Heart left ventricle (tissue), 16 donors: Measurements from ENCODE around the gene ORM2. TPM values are rescaled to one million over a fixed set of nuclear protein-coding genes. Genes with fewer than 3 reads are reported as not detected.
A peak's percentile ranks its signal among the peaks of the same experiment; 100 is the strongest.

Experiments
- ATAC-seq, 4 donors: fragments of 200-7000 bp; cut with Tn5 transposase; one replicate each; pipeline ENCODE4 v1.9.1; 2020 to 2022; ENCODE audit warnings: moderate library complexity in 4 of 4, mild to moderate bottlenecking in 3 of 4, moderate number of reproducible peaks in 1 of 4
- DNase-seq, 5 donors: peaks; one replicate each; pipeline ENCODE4 v3.0.0-alpha.2; 2020
- H3K27ac ChIP-seq, 12 donors: fragments of 200-600 bp; sonication (generic) in 4 of 12; one replicate each; pipeline versions ENCODE4 v1.5.0 to v1.8.0; 2016 to 2022; ENCODE audit warnings: mild to moderate bottlenecking in 2 of 12
- H3K27me3 ChIP-seq, 9 donors: fragments of 200-600 bp; sonication (generic) in 2 of 9; one replicate each; pipeline versions ENCODE4 v1.5.1 to v1.8.0; 2016 to 2022; ENCODE audit warnings: mild to moderate bottlenecking in 3 of 9
- H3K36me3 ChIP-seq, 9 donors: fragments of 200-600 bp; sonication (generic) in 2 of 9; one replicate each; pipeline versions ENCODE4 v1.5.0 to v1.8.0; 2018 to 2022; ENCODE audit warnings: mild to moderate bottlenecking in 2 of 9
- H3K4me1 ChIP-seq, 12 donors: fragments of 200-600 bp; sonication (generic) in 4 of 12; one replicate each; pipeline versions ENCODE4 v1.5.0 to v1.8.0; 2016 to 2022; ENCODE audit warnings: mild to moderate bottlenecking in 3 of 12
- H3K4me3 ChIP-seq, 12 donors: fragments of 200-600 bp; sonication (generic) in 4 of 12; one replicate each; pipeline versions ENCODE4 v1.5.0 to v1.8.0; 2017 to 2022; ENCODE audit warnings: mild to moderate bottlenecking in 9 of 12, moderate library complexity in 4 of 12
- H3K9me3 ChIP-seq, 12 donors: fragments of 200-600 bp; sonication (generic) in 4 of 12; one replicate each; pipeline versions ENCODE4 v1.5.0 to v1.8.0; 2016 to 2022; ENCODE audit warnings: mild to moderate bottlenecking in 1 of 12
- POLR2A ChIP-seq, 2 donors: fragments of 450-650 bp; IDR thresholded peaks; one replicate each; pipeline ENCODE4 v1.6.1; 2017; ENCODE audit warnings: antibody characterized with exemption in 2 of 2, mild to moderate bottlenecking in 2 of 2, moderate library complexity in 2 of 2
- whole genome bisulfite sequencing, 4 donors: extraction: QIAGEN DNeasy Blood & Tissue Kit in 2 of 4; methylation state at CpG; one replicate each; pipeline versions ENCODE4 v1.1.5 to v1.1.7; 2013 to 2018; 5-methylcytosine and 5-hydroxymethylcytosine counted together
- intact Hi-C, 10 donors: fragments of 100-400 bp; cut with DNase I; formaldehyde crosslinking; loops; one replicate each; pipeline versions ENCODE4 v1.11.1 to v1.14.2; 2022
- polyA plus RNA-seq, 2 donors: library from polyadenylated mRNA; stranded (reverse); fragments of 200-250 nt; gene quantifications; one replicate each; pipeline ENCODE4 v1.2.3, GENCODE V29; 2013
- total RNA-seq, 9 donors: library from RNA; depleted of rRNA in 2 of 9; stranded (reverse); fragments of >200 nt in 2 of 9; fragmentation: NEBNext Ultra II Directional in 3 of 9; extraction: Animal tissue kit (Norgen Biotek cat#: 25700) in 3 of 9; gene quantifications; one replicate each; pipeline versions ENCODE4 v1.1.0 to v1.2.4, GENCODE V29; 2016 to 2023
- TF ChIP-seq, protein P1 (sequence below), 12 donors: fragments of 200-600 bp; sonication (generic) in 4 of 12; IDR thresholded peaks; one replicate each; pipeline versions ENCODE4 v1.5.0 to v1.8.0; 2018 to 2022; ENCODE audit warnings: antibody characterized with exemption in 12 of 12, mild to moderate bottlenecking in 5 of 12
- donor health status: ischemic (EF 13 %, LVEDD 7.1; RV severe dilation, severe dysfunction).
- donor health status: healthy with polysubstance abuse.
- donor health status: DM: no; HTN: yes; CAD: no.
- donor health status: DM: no; HTN: no; CAD: no.
- donor health status: ischemic (EF 25% LVEDD 6.9; RV normal size, moderate dysfunction).
- donor health status: ischemic (EF 25% LVEDD 5.7; RV mildly dilated, moderate dysfunction).
- donor health status: healthy.
- donor health status: DM: yes; HTN: yes; CAD: no.
- donor health status: ischemic (EF 35%, LVEDD 5.7; RV mildly dilated, moderate dysfunction).
- donor health status: nonischemic (EF 11% LVEDD 7.7; RV severe dilation, severe dysfunction).
- donor health status: DM: yes; HTN: yes; CAD: no.
- donor health status: PGD.
- donor health status: ischemic (EF 29% LVEDD 5.4; RV normal size, mild dysfunction).
- donor health status: nonischemic (EF 23%, LVEDD 6.1; RV moderate dilation, normal function).

The ORM2 gene
- total and polyA plus RNA-seq, 11 donors = 0.14 TPM; not detected in 10

DNA sequence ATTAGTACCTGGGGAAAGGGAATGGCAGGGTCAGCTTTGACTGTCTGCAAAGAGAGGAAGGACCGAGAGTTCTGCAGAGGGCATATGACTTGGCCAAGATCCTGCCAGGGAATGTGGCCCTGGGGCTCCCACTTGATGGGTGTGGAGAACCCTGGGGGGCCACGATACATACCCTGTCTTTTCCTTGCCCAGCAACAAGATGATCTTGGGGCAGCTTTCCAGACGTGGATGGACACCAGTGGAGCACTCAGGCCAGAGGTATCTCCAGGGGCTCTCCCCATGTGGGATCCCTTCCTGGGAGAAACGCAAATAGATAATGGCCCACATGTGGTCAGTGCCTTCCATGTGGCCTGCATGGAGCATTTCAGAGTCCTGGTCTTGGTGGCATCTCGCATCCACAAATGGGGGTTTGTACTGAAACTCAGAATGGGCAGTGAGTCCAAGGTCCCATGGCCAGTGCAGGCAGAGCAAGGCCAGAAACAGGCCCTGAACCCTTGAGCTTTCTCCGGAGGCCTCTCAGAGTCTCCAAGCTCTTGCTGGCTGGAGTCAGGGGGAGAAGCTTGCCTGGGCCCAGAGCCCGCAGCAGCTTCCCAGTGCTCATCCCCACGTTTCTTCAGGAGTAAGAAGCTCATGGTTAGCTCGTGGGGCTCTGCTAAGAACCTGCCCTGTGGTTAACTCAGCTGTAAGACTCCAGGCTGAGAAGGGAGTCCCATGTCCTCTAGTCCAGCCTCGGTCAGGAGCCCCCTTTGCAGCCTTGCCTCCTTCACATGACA lies 25.1 kb upstream of the ORM2 start:
- WGBS, 4 donors = 87 to 93% (median 91%) methylated on average over 10 of the region's 10 CpGs
- TF ChIP-seq, protein P1, sequence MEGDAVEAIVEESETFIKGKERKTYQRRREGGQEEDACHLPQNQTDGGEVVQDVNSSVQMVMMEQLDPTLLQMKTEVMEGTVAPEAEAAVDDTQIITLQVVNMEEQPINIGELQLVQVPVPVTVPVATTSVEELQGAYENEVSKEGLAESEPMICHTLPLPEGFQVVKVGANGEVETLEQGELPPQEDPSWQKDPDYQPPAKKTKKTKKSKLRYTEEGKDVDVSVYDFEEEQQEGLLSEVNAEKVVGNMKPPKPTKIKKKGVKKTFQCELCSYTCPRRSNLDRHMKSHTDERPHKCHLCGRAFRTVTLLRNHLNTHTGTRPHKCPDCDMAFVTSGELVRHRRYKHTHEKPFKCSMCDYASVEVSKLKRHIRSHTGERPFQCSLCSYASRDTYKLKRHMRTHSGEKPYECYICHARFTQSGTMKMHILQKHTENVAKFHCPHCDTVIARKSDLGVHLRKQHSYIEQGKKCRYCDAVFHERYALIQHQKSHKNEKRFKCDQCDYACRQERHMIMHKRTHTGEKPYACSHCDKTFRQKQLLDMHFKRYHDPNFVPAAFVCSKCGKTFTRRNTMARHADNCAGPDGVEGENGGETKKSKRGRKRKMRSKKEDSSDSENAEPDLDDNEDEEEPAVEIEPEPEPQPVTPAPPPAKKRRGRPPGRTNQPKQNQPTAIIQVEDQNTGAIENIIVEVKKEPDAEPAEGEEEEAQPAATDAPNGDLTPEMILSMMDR (IDR thresholded peaks at IDR 0.05) = no peak
- TF ChIP-seq POLR2A (IDR thresholded peaks at IDR 0.05) = no peak

DNA sequence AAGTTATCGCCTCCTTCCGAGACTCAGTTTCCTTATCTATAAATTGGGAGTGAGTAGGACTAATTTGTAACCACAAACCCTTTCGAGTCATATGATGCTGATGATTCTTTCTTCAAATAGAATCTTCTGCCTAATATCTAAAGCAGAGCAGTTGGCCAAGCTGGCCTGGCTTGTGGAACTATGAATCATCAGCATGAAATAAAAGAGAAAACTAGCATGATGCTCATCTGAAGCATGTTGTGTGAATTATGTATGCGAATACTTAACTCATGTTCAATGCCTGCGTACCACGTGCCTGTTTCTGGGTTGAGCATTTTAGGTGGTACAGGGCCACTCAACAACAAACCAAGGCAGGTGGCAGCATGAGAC lies 21.8 kb upstream of the ORM2 start:
- TF ChIP-seq POLR2A (IDR thresholded peaks at IDR 0.05) = no peak
- TF ChIP-seq, protein P1 (IDR thresholded peaks at IDR 0.05) = no peak
- H3K36me3 ChIP-seq = peaks cover 0 to 12% (median 4%) of the 10 kb centered on the region in 9 donors
- no peaks in the 10 kb centered on the region for H3K9me3 ChIP-seq
- H3K27me3 ChIP-seq = no peaks in the 10 kb centered on the region
- WGBS, 4 donors = 92 to 95% (median 94%) methylated on average over 6 of the region's 6 CpGs
- no peak overlapping the region for H3K27ac ChIP-seq
- intact Hi-C loops = no loop called here
- peaks cover 0 to 6% (median 2%) of the 10 kb centered on the region in 12 donors for H3K4me1 ChIP-seq
- H3K4me3 ChIP-seq = no peak overlapping the region
- DNase-seq (no peak), ATAC-seq (no peak)

More for the DNA sequence above, 25.1 kb upstream of the ORM2 start:
- ATAC-seq (no peak), DNase-seq (peak in 2 of 5 donors; percentile 3)
- intact Hi-C loops = loop anchor here in 1 of 10 donors (5.0 kb wide), 1 partner anchor 622 kb away; no protein-coding TSS in a partner anchor
- Histone ChIP-seq H3K9me3 (no peaks in the 10 kb centered on the region), H3K4me1 (peaks cover 0 to 6% (median 2%) of the 10 kb centered on the region in 12 donors), H3K36me3 (peaks cover 0 to 11% (median 5%) of the 10 kb centered on the region in 9 donors), H3K4me3 (no peak overlapping the region), H3K27me3 (no peaks in the 10 kb centered on the region), H3K27ac (no peak overlapping the region)

DNA sequence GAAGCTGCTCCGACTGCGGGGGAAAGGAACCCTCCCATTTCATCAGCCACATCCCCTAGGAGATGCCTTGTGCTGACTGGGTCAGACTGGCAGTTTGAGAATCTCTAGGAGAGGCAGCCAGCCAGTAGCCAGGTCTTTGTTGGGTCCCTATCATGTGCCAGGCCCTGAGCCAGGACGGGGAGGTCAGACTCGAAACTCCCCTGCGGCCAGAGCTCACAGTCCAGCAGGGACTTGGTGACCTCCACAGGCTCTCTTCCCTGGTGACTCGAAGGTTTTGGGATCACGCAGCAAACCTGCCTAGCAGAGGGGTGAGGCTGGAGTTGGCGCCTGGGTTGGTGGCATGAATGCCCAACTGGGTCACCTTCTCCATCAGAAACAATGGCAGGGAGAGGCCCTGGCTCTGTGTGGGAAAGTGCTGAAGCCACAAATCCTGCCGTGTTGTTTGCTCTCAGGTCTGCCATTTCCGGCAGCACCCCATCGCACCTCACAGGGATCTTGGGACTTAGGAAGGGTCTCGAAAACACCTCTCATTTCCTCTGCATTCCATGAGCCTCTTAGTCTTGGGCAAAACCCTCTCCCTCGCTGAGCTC lies 21.2 kb upstream of the ORM2 start:
- ATAC-seq (no peak), DNase-seq (no peak)
- Histone ChIP-seq H3K4me1 (peaks cover 0 to 6% (median 2%) of the 10 kb centered on the region in 12 donors), H3K27ac (no peak overlapping the region), H3K27me3 (no peaks in the 10 kb centered on the region), H3K36me3 (peaks cover 0 to 12% (median 4%) of the 10 kb centered on the region in 9 donors), H3K4me3 (no peak overlapping the region), H3K9me3 (no peaks in the 10 kb centered on the region)
- TF ChIP-seq, protein P1 (IDR thresholded peaks at IDR 0.05) = no peak
- TF ChIP-seq POLR2A (IDR thresholded peaks at IDR 0.05) = no peak
- WGBS, 4 donors = 88 to 96% (median 92%) methylated on average over 10 to 13 of the region's 13 CpGs
- intact Hi-C loops = no loop called here

DNA sequence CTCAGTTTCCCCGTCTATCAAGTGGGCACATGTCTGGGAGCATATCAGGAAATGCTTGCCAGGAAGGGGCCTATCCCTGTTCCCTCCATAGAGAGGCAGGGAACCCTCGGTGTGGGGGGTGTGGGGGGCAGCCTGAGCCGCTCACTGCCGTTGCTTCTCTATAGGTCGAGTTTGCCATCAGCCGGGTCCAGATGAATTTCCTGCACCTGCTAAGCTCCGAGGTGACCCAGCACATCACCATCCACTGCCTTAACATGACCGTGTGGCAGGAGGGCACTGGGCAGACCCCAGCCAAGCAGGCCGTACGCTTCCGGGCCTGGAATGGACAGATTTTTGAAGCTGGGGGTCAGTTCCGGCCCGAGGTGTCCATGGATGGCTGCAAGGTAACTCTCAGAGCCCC lies 20.6 kb upstream of the ORM2 start:
- Histone ChIP-seq H3K9me3 (no peaks in the 10 kb centered on the region), H3K4me1 (peaks cover 0 to 6% (median 2%) of the 10 kb centered on the region in 12 donors), H3K27me3 (no peaks in the 10 kb centered on the region), H3K36me3 (peaks cover 0 to 12% (median 4%) of the 10 kb centered on the region in 9 donors), H3K4me3 (no peak overlapping the region), H3K27ac (no peak overlapping the region)
- no peak for ATAC-seq
- intact Hi-C loops = no loop called here
- DNase-seq = no peak
- TF ChIP-seq, protein P1 (IDR thresholded peaks at IDR 0.05) = no peak
- no peak for TF ChIP-seq POLR2A (IDR thresholded peaks at IDR 0.05)
- 91 to 97% (median 93%) methylated on average over 6 to 13 of the region's 13 CpGs for WGBS, 4 donors
